Esophagus squamous epithelium (tissue), 5 donors: Measurements from ENCODE around the gene GABRR2. TPM values are rescaled to one million over a fixed set of nuclear protein-coding genes. Genes with fewer than 3 reads are reported as not detected.

Source experiments
- DNase-seq: peaks from one replicate; lab custom pipeline; 2025; lab: John Stamatoyannopoulos, UW
- H3K27ac ChIP-seq, 4 donors: fragments of 200-600 bp; sonication (generic); one replicate each; pipeline ENCODE4 v1.5.1; 2016 to 2019; ENCODE audit warnings: mild to moderate bottlenecking in 1 of 4
- H3K27me3 ChIP-seq, 4 donors: fragments of 200-600 bp; sonication (generic); 1 replicate in 3 of 4; 2 replicates in 1 of 4; pipeline versions ENCODE4 v1.5.1 to v1.6.0; 2017 to 2021; ENCODE audit warnings: antibody characterized with exemption in 1 of 4
- H3K36me3 ChIP-seq, 3 donors: fragments of 200-600 bp; sonication (generic); one replicate each; pipeline ENCODE4 v1.5.1; 2016 to 2019
- H3K4me1 ChIP-seq, 3 donors: fragments of 200-600 bp; sonication (generic); one replicate each; pipeline ENCODE4 v1.5.1; 2017 to 2019
- H3K4me3 ChIP-seq, 4 donors: fragments of 200-600 bp; sonication (generic); 1 replicate in 3 of 4; 2 replicates in 1 of 4; pipeline ENCODE4 v1.5.1; 2016 to 2019; ENCODE audit warnings: mild to moderate bottlenecking in 2 of 4, moderate library complexity in 1 of 4
- H3K9me3 ChIP-seq, 3 donors: fragments of 200-600 bp; sonication (generic); one replicate each; pipeline ENCODE4 v1.5.1; 2016 to 2019
- CTCF ChIP-seq, 6 experiments: fragments of 450-650 bp in 4 of 6; fragments of 200-600 bp in 2 of 6; sonication (generic) in 2 of 6; IDR thresholded peaks; one replicate each; pipeline ENCODE4 v1.5.1; 2016 to 2019; ENCODE audit warnings: antibody characterized with exemption in 6 of 6, mild to moderate bottlenecking in 4 of 6, moderate library complexity in 4 of 6
- POLR2A ChIP-seq, 4 donors: fragments of 450-650 bp; IDR thresholded peaks; one replicate each; pipeline ENCODE4 v1.6.1; 2017; ENCODE audit warnings: antibody characterized with exemption in 4 of 4, mild to moderate bottlenecking in 4 of 4, moderate library complexity in 3 of 4
- WGBS, 2 donors: methylation state at CpG; one replicate each; pipeline ENCODE4 v1.1.5; 2018; 5-methylcytosine and 5-hydroxymethylcytosine counted together
- intact Hi-C: fragments of 100-400 bp; cut with DNase I; formaldehyde crosslinking; loops from one replicate; pipeline ENCODE4 v1.15.0; 2022
- total RNA-seq, 4 donors: library from RNA; depleted of rRNA; stranded (reverse); fragments of >200 nt; gene quantifications; one replicate each; pipeline ENCODE4 v1.1.0, GENCODE V29; 2016
- donor health status: DM: yes; HTN: yes; CAD: no.

The GABRR2 gene
- total RNA-seq, 4 donors from 2014 or later: 0.19 TPM; not detected in 3

DNA sequence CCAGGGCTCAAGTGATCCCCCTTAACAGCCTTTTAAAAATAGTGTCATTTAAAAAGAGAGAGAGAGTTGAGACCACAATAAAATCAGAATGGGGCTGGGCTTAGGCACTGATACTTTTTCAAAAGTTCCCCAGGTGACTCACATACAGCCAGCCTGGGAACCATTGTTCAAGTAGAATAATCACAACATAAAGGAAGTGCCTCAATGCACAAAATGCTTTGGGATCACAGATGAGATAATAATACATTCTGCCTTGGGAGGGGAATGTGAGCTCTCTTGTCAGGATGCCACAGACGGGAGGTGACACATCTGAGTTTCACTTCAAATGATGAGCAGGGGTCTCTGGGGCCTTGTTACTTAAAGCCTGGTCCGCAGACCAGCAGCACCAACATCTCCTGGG lies 63.9 kb downstream of the GABRR2 start:
- intact Hi-C loops: no loop called here
- Histone ChIP-seq H3K36me3 (no peaks in the 10 kb centered on the region), H3K27ac (no peak overlapping the region), H3K4me1 (no peaks in the 10 kb centered on the region), H3K9me3 (no peaks in the 10 kb centered on the region), H3K4me3 (no peak overlapping the region), H3K27me3 (no peaks in the 10 kb centered on the region)
- no peak for TF ChIP-seq CTCF (IDR thresholded peaks at IDR 0.05)
- 80 to 90% methylated on average over 1 to 2 of the region's 2 CpGs for WGBS, 2 donors
- DNase-seq: no peak

GRCh38 chr6:89250239-89250638 lies 64.9 kb downstream of the GABRR2 start:
- 66 to 78% methylated on average over 4 to 5 of the region's 7 CpGs for WGBS, 2 donors

GRCh38 chr6:89244241-89244985 lies 70.7 kb downstream of the GABRR2 start:
- Histone ChIP-seq H3K4me3 (no peak overlapping the region), H3K4me1 (peaks cover 0 to 8% (median 0%) of the 10 kb centered on the region in 3 donors), H3K27ac (no peak overlapping the region), H3K9me3 (no peaks in the 10 kb centered on the region), H3K27me3 (no peaks in the 10 kb centered on the region), H3K36me3 (no peaks in the 10 kb centered on the region)
- no peak for DNase-seq
- 74 to 78% methylated on average over 5 of the region's 5 CpGs for WGBS, 2 donors
- TF ChIP-seq POLR2A (IDR thresholded peaks at IDR 0.05): no peak
- no peak for TF ChIP-seq CTCF (IDR thresholded peaks at IDR 0.05)
- intact Hi-C loops: loop anchor here (5.0 to 10.0 kb wide), 2 partner anchors 120 to 262 kb away; no protein-coding TSS in a partner anchor

More at GRCh38 chr6:89250239-89250638, 64.9 kb downstream of the GABRR2 start:
- no peaks in the 10 kb centered on the region for H3K9me3 ChIP-seq
- TF ChIP-seq POLR2A (IDR thresholded peaks at IDR 0.05) (no peak), CTCF (IDR thresholded peaks at IDR 0.05) (no peak)
- H3K36me3 ChIP-seq: no peaks in the 10 kb centered on the region
- no peak for DNase-seq
- H3K27ac ChIP-seq: no peak overlapping the region
- intact Hi-C loops: no loop called here
- no peaks in the 10 kb centered on the region for H3K4me1 ChIP-seq
- no peak overlapping the region for H3K4me3 ChIP-seq
- no peaks in the 10 kb centered on the region for H3K27me3 ChIP-seq

- WGBS, 2 donors: 0 to 60% methylated on average over 1 of the region's 1 CpG
- DNase-seq: no peak
- intact Hi-C loops: loop anchor here (5.0 to 10.0 kb wide), 2 partner anchors 118 to 261 kb away; no protein-coding TSS in a partner anchor
Measured at GRCh38 chr6:89243331-89243629, 71.8 kb downstream of the GABRR2 start.

More at GRCh38 chr6:89243331-89243629, 71.8 kb downstream of the GABRR2 start:
- Histone ChIP-seq H3K36me3 (no peaks in the 10 kb centered on the region), H3K4me1 (peaks cover 0 to 8% (median 0%) of the 10 kb centered on the region in 3 donors), H3K27ac (no peak overlapping the region), H3K27me3 (no peaks in the 10 kb centered on the region), H3K4me3 (no peak overlapping the region), H3K9me3 (no peaks in the 10 kb centered on the region)
- TF ChIP-seq CTCF (IDR thresholded peaks at IDR 0.05) (no peak), POLR2A (IDR thresholded peaks at IDR 0.05) (no peak)
